Measurements from ENCODE around the gene PTPRCAP. TPM values are rescaled to one million over a fixed set of nuclear protein-coding genes. Genes with fewer than 3 reads are reported as not detected.
"Not testable (repeated sequence)": the region's sequence is repeated elsewhere in the genome, so short reads cannot be mapped to it uniquely, and the experiment has no call there.

The PTPRCAP gene
- total and polyA plus RNA-seq, 9 of the 15 experiments (the other 6 are each of a cell fraction or from before 2014, with no cell fraction given), result 0.22 to 2.0 (median 1.1) TPM; not detected in 4

GRCh38 chr11:67428052-67429001 lies 9.2 kb downstream of the PTPRCAP start, which contains the start of gene RPS6KB2 (continued):
- no peak for TF ChIP-seq ZBTB49 (CRISPR knock-in tag; IDR thresholded peaks at IDR 0.05; ENCODE audit: borderline replicate concordance)

GRCh38 chr11:67427364-67427859 lies 10.1 kb downstream of the PTPRCAP start:
- intact Hi-C loops (cut with micrococcal nuclease), result loop anchor here (5.0 kb wide), 1 partner anchor 80 kb away; the partner anchor contains the start of genes CDK2AP2 and PITPNM1
- peak overlapping the region; percentile 93 for H2AFZ ChIP-seq (ENCODE audit: low read depth, low read length)

More at GRCh38 chr11:67427364-67427859, 10.1 kb downstream of the PTPRCAP start:
- Histone ChIP-seq H3K27ac (ENCODE audit: extremely low read depth, low read depth, low read length) (peak overlapping the region; percentile 56; the same call in 2 of the 3 replicates), H3K9ac (ENCODE audit: insufficient read depth in 1 of 2, low read depth in 2 of 2, low read length in 2 of 2) (peak overlapping the region in 1 of 2 experiments; percentile 62; a peak in 1 of 4 replicates), H3K36me3 (ENCODE audit: control insufficient read depth, insufficient read depth, low read length) (peaks cover 32% of the 10 kb centered on the region; the same call in 2 of the 3 replicates), H3K4me2 (ENCODE audit: insufficient read depth, low read length) (peak overlapping the region; percentile 93), H3K79me2 (ENCODE audit: control insufficient read depth, insufficient read depth, low read length) (peaks cover 25% of the 10 kb centered on the region), H3K4me1 (replicated peaks in 1 of 2; ENCODE audit: control insufficient read depth in 2 of 2, insufficient read depth in 2 of 2, low read length in 2 of 2) (peaks cover 9 to 38% of the 10 kb centered on the region in 2 experiments; a peak in 4 of 5 replicates), H3K4me3 (peak overlapping the region; percentile 83)
- WGBS (ENCODE audit: insufficient coverage, low coverage, missing lambda C conversion rate), result 84% methylated on average over 18 of the region's 19 CpGs
- H3K9me3 ChIP-seq (replicated peaks; ENCODE audit: control insufficient read depth, insufficient read depth, low read depth, low read length); ATAC-seq; FAIRE-seq; H3K9me1 ChIP-seq (ENCODE audit: control insufficient read depth, insufficient read depth, low read length); BruUV-seq (replicated peaks); CTCF ChIA-PET (ENCODE audit: low intra/inter-chr PET ratio); H4K20me1 ChIP-seq (replicated peaks; ENCODE audit: control insufficient read depth, insufficient read depth, low read length); H3K27me3 ChIP-seq (ENCODE audit: control insufficient read depth in 2 of 2, insufficient read depth in 2 of 2, low read length in 2 of 2); in situ Hi-C loops (cut with MboI); DNase-seq (ENCODE audit: extremely low read depth in 1 of 4, low spot score in 3 of 4); TF ChIP-seq NR2C1 (tag; IDR thresholded peaks at IDR 0.05): not testable (repeated sequence)
- POLR2A ChIA-PET, result interaction anchor here (0.6 to 0.7 kb wide), 2 partner anchors 117 to 122 kb away, joined by 3 read pairs; no protein-coding TSS in a partner anchor
- 0 out of 2 replicates have a peak, but pooled peaks have one; percentile 1 for TF ChIP-seq NR2C1 (IDR thresholded peaks at IDR 0.05)
